AG04449 (cell line): ENCODE data around the gene FFAR3.

Experiments
- CTCF ChIA-PET: fragments of 350-600 bp; formaldehyde crosslinking; extraction: SDS; loops from one replicate; lab custom pipeline; 2021; ENCODE audit warnings: antibody characterized with exemption; lab: Yijun Ruan, JAX
- POLR2A ChIA-PET: fragments of 400-600, 350-600 bp; formaldehyde crosslinking; extraction: SDS; loops from one replicate; lab custom pipeline; 2020; ENCODE audit warnings: antibody characterized with exemption, inconsistent platforms; lab: Yijun Ruan, JAX
- DNase-seq: peaks from one replicate; pipeline ENCODE4 v3.0.0-alpha.2; 2010; ENCODE audit warnings: low read depth, low spot score
- H3K4me3 ChIP-seq: 2 replicates; pipeline ENCODE4 v1.5.1; 2011; ENCODE audit warnings: low read depth, mild to moderate bottlenecking, control low read depth, low read length
- CTCF ChIP-seq: IDR thresholded peaks from one replicate; pipeline ENCODE4 v1.5.1; 2011; ENCODE audit warnings: mild to moderate bottlenecking, moderate library complexity, low read length, control low read depth, inconsistent platforms; ENCODE audit not compliant: insufficient read depth; ENCODE audit errors: missing control alignments

FFAR3 gene

GRCh38 chr19:35336166-35336955, 21.9 kb upstream of the FFAR3 start:
- no peak overlapping the region for H3K4me3 ChIP-seq
- DNase-seq: no peak
- CTCF ChIA-PET: no interaction called here
- POLR2A ChIA-PET: no interaction called here
- no peak for TF ChIP-seq CTCF

- TF ChIP-seq CTCF: no peak
- no peak for DNase-seq
- no peak overlapping the region for H3K4me3 ChIP-seq
- POLR2A ChIA-PET: no interaction called here
- CTCF ChIA-PET: interaction anchor here (0.9 to 1.0 kb wide), 2 partner anchors 16 to 158 kb away, joined by 3 to 4 read pairs; no protein-coding TSS in a partner anchor
These were observed 20.9 kb upstream of the FFAR3 start for GRCh38 chr19:35337097-35337983.

GRCh38 chr19:35337984-35338296, 20.3 kb upstream of the FFAR3 start:
- TF ChIP-seq CTCF: no peak
- no peak for DNase-seq
- POLR2A ChIA-PET: no interaction called here
- CTCF ChIA-PET: interaction anchor here (0.9 to 1.0 kb wide), 2 partner anchors 15 to 157 kb away, joined by 3 to 4 read pairs; no protein-coding TSS in a partner anchor
- no peak overlapping the region for H3K4me3 ChIP-seq

GRCh38 chr19:35340431-35340830, 17.8 kb upstream of the FFAR3 start:
- TF ChIP-seq CTCF: no peak
- no peak overlapping the region for H3K4me3 ChIP-seq
- DNase-seq: no peak
- CTCF ChIA-PET: no interaction called here
- POLR2A ChIA-PET: no interaction called here

GRCh38 chr19:35341006-35341405, 17.3 kb upstream of the FFAR3 start:
- ChIA-PET POLR2A (no interaction called here), CTCF (no interaction called here)
- no peak for TF ChIP-seq CTCF
- no peak for DNase-seq
- H3K4me3 ChIP-seq: no peak overlapping the region
